ENCODE results near the gene MAD2L1. TPM values are rescaled to one million over a fixed set of nuclear protein-coding genes. Genes with fewer than 3 reads are reported as not detected.
"Not testable (repeated sequence)": the region's sequence is repeated elsewhere in the genome, so short reads cannot be mapped to it uniquely, and the experiment has no call there.

MAD2L1 gene
- total RNA-seq, 1 donor from 2014 or later, result 1.9 TPM

DNA sequence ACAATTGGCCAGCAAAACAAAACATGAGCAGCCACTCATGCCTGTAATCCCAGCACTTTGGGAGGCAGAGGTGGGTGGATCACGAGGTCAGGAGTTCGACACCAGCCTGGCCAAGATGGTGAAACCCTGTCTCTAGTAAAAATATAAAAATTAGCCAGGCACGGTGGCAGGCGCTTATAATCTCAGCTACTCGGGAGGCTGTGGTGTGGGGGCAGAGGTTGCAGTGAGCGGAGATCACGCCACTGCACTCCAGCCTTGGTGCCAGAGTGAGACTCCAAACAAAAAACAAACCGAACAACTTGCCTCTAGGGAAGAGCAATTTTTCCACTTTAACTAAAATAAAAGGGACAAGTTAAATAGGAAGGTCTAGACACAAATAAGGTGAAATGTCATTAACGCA, 2.9 kb downstream of the MAD2L1 start:
- DNase-seq (ENCODE audit: low spot score); intact Hi-C loops (cut with DNase I): not testable (repeated sequence)

DNA sequence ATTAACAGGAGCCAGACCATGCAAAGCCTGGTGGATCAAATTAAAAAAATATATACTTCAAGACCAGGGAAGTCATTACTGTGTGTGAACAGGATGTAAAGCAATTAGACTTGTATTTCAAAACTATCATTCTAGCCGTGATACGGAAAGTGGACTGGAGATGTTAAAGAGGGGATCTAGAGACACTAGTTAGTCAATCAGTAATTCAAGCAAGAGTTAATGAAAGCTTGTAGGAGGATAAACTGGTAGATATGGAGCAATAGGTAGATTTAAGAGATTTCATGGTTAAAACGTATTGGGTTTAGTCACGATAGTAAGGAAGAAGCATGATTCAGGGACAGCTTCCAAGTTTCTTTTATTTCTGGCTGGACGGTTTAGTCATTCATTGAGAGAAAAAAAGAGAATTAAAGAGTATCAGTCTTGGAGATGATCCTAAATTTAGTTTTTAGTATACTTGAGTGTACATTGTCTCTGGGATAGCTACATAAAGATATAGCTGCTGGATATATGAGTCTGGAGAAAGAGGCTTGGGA, 3.9 kb downstream of the MAD2L1 start:
- intact Hi-C loops (cut with DNase I), result no loop called here
- no peak for DNase-seq (ENCODE audit: low spot score)

DNA sequence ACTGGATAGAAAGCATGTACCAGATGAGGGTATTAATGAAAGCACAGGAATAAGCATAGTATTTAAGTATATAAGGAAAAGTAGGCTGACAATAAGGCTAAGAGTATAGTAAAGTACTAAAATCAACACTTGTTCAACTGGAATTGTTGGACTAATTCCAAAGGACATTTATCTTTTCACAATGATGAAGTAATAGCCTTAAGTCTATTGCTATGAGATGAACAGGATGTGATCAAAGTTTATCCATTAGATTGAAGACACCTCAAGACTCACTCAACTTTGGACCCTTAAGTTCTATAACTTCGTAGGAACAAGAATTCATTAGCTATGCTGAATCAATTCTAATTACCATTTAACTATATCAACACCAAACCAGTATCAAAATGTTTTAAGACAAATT, 7.6 kb downstream of the MAD2L1 start:
- intact Hi-C loops (cut with DNase I), result loop anchor here (5.0 kb wide), 1 partner anchor 742 kb away; no protein-coding TSS in a partner anchor
- no peak for DNase-seq (ENCODE audit: low spot score)

DNA sequence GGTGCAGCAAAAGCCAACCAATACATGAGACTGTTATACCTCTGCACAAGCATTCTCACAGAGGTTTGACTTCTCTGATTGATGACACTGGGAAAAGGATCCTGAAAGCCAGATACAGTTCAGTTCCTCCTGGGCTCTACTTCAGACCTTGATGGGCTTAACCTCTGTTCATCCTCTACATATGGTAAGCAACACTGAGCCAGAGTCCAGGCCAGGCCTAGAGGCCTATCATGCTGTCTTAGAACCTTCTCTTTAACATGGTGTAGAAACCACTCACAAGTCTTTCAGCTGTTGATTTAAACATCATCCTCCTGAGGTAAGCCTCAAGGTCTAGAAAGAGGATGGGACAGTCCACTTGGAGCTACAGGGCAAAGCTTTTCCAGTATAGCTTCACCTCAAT, 9.2 kb downstream of the MAD2L1 start:
- no peak for DNase-seq (ENCODE audit: low spot score)
- intact Hi-C loops (cut with DNase I), result loop anchor here (5.0 kb wide), 1 partner anchor 740 kb away; no protein-coding TSS in a partner anchor

DNA sequence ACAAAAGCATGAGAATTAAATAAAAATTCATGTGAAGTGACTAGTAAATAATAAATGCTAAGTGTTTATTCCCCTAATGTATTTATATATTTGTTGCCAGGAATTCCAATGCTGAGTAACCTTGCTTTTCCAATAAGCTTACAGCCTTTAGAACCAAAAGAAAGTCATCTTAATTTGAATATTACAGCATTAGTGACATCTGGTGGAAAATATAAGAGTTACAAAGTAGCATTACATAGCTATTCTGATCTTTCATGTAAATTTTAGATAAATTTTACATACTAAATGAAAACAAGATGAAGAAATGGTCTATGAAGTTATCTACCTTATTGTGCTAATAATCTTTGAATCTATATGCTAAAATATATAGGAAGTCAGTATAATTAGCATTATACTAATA, 10.4 kb downstream of the MAD2L1 start:
- intact Hi-C loops (cut with DNase I), result loop anchor here (5.0 kb wide), 1 partner anchor 739 kb away; no protein-coding TSS in a partner anchor
- DNase-seq (ENCODE audit: low spot score), result no peak

DNA sequence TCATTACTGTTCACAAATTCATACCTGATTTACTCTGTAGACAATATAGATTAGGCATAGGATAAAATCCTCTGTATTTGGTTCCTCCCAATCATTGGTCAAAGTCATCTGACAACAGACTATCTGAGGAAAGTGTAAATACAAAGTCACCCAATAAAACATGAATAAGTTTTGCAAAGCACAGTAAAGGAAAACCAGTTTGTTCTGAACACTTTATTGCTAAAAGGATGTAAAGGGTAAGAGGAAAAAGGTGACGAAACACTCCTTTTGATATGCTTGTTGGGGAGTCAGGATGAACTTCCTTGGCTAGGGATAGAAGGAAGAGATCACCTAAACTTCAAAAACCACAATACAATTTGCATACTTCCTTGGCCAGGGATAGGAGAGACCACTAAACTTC, 10.9 kb downstream of the MAD2L1 start:
- DNase-seq (ENCODE audit: low spot score), result no peak
- intact Hi-C loops (cut with DNase I), result loop anchor here (5.0 kb wide), 1 partner anchor 738 kb away; no protein-coding TSS in a partner anchor

DNA sequence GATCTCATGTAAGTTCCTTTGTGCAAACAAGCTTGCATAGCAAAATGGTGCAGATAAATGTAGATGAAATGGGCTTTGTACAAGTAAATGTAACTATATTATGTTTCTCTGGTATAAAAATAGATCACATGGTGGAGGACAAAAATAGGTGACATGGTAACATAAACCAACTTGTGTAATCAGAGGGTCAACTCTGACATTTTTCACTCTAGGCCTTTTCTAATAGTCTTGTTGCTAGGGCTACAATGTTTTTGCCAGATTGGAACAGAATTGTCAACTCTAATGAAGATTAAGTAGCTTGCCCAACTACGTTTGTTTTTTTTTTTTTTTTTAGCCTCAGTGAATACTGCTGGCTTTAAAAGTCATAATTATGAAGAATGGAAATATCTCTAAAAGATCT, 11.5 kb downstream of the MAD2L1 start:
- no peak for DNase-seq (ENCODE audit: low spot score)
- intact Hi-C loops (cut with DNase I), result loop anchor here (5.0 kb wide), 1 partner anchor 738 kb away; no protein-coding TSS in a partner anchor

DNA sequence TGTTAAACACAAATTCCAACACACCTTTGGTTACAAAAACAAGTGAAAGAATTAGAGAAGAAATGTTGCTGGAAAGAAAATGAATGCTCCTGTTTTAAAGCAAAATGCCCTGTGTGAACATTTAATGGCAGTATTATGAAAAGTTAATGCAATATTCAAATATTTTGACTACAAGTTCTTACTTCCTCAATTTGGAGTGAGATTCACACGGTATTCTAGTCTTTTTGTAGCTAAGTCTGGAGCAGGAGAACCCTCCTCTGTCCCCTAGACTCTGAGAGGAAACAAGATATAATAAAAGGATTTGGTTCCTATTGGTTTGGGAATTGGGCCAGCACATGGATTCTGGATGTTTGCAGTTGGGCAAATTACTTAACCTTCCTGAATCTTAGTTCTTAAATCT, 12.7 kb downstream of the MAD2L1 start:
- intact Hi-C loops (cut with DNase I), result loop anchor here (5.0 kb wide), 1 partner anchor 492 kb away; no protein-coding TSS in a partner anchor
- DNase-seq (ENCODE audit: low spot score), result no peak

DNA sequence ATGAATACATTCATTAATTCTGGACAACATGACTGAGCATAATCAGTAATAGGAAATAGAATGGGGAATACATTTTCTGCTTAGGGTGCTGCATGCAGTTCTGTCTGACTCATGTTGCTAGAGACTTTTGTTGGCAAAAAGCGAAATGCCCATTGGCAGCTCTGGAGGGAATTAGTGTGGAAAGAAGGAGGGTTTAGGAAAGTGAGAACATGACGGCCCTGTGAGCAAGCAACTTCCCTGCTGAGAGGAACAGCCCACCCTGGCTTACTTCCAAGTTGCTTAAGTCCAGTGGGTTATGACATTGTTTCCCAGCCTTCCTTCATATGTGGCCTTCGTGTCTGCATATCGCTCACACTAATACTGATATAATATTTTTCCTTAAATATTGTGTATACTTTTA, 13.8 kb downstream of the MAD2L1 start:
- no peak for DNase-seq (ENCODE audit: low spot score)
- intact Hi-C loops (cut with DNase I), result loop anchor here (5.0 kb wide), 1 partner anchor 491 kb away; no protein-coding TSS in a partner anchor

DNA sequence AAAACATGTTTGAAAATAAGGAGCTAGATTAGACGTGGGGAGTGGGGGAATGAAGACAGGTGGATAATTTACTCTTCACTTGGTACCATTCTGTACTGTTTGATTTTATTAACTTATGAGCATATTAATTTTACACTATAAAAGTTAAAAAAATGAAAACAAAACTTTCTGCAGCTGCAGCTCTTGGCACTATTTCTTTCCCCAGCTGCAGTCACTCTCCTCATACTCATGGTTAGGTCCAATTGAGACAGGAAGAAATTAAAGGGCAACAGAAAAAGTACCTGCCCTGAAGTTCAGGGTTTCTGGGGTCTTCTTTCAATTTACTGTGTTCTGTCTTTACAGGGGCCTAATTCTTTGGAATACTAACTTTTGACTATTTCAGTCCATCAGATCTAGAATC, 15.4 kb downstream of the MAD2L1 start:
- DNase-seq (ENCODE audit: low spot score), result no peak
- intact Hi-C loops (cut with DNase I), result loop anchor here (5.0 kb wide), 1 partner anchor 489 kb away; no protein-coding TSS in a partner anchor

DNA sequence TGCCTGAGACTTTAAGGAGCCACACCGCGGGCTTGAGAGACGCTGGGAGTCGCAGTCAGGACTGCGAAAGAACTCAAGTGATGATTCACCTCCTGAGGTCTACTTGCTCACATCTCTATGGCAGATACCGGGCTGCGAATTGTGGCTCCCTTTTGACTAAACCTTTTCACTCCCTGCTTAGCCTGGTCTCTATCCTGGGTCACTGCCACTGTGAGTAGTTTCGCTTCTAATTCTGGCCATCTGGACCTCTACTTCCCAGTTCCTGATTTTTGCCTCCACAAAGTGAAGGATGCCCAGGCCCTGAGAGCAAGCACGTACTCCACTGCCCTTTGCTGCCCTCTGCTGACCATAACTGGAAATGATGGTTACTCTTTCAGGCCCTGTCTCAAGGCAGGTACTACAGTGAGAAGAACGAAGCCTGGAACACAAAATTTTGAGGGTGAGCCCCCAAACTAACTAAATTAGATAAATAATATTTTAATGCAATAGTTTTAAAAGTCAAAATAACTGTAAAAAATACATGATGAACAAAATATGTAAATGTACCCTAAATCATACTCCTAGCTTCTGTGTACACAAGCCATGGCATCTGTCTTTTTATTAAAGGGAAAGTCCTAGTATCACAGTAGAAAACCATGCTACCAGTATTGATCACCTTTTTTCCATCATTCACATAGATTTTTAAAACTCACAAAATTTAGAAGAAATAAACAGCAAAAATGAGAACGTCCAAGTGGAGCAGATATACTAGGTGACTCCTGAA, 16.7 kb downstream of the MAD2L1 start:
- intact Hi-C loops (cut with DNase I), result loop anchor here (1.0 to 10.0 kb wide), 4 partner anchors 265 to 488 kb away; partner anchors contain the start of gene PDE5A
- peak; percentile 81 for DNase-seq (ENCODE audit: low spot score)

DNA sequence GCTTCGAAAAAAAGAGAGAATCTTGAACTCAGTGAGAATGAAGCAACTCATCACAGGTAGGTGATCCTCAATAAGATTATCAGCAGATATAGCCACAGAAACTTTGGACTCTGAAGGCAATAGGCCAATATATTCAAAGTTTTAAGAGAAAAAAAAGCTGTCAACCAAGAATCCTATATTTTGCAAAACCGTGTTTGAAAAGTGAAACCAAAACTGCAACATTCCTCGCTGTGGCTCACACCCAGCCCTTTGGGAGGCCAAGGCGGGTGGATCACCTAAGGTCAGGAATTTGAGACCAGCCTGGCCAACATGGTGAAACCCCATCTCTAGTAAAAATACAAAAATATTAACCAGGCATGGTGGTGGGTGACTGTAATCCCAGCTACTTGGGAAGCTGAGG, 22.8 kb downstream of the MAD2L1 start:
- intact Hi-C loops (cut with DNase I), result loop anchor here (10.0 kb wide), 1 partner anchor 259 kb away; no protein-coding TSS in a partner anchor
- DNase-seq (ENCODE audit: low spot score), result no peak

DNA sequence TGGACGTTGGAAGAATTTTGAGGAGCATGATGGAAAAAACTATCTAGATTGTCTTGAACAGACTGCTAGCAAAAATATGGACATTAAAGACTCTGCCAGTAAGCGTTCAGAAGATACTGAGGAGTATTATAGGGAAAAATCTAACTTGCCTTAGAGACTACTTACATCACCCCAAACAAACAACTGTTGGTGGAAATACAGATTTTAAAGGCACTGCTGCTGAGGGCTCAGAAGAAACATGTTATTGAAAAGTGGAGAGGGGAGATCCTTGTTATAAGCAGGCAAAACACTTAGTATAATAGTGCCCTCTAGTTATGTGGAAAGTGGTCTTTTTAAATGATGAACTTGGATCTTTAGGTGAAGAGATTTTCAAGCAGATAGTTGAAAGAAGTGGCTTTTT, 29.2 kb downstream of the MAD2L1 start:
- no peak for DNase-seq (ENCODE audit: low spot score)
- intact Hi-C loops (cut with DNase I), result no loop called here

DNA sequence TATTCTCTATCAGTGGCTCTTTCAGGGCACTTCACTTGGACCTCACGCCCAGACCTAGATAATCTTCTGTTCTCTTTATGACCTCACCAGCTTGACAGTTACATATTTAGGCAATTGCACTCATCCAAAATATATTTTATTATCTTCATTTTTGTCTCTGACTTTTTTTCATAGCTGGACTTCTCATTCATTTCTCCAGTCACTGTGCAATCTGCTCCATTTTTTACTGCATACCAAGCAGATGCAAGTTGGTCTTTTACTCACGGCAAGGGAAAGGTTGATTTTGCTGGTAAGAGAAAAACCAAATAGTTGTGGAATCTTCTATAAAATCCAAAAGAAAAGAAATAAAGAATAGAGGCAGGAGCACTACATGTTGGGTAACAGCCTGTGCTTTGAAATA, 31.7 kb downstream of the MAD2L1 start:
- intact Hi-C loops (cut with DNase I), result no loop called here
- DNase-seq (ENCODE audit: low spot score), result no peak

DNA sequence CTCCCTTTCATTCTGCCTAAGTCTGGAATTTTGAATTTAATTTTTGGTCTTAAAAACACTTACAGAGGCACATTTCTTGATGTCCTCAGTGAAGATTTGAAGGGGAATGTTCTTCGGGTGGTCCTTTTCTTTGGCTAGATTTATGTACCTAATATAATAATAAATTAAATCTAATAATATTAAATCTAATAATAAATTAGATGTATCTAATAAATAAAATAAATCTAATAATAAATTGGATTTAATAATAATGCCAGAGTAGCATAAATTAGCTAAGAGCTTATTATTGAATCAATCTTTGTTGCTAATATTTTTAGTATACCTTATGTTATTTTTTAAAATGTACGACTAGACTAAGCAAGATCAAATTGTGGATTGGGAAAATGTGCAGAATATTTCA, 39.8 kb downstream of the MAD2L1 start:
- DNase-seq (ENCODE audit: low spot score), result no peak
- intact Hi-C loops (cut with DNase I), result no loop called here

DNA sequence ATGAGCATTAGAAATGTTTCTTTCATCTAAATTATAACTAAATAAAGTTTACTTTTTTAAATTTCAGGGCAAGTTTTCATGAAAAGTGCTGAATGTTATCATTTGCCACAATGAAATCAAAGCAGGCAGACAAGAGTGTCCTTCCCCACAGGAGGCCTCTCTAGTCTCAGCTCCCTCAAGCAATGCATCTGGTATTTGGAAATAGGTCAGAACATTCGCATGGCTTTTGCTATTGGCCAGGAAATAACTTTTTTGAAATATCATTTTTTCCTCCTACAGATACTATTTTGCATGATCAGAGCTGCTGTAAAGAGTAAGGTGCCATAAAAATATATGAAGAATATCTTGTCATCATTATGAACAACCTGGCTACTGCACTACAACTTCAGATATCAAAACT, 41.1 kb downstream of the MAD2L1 start:
- no peak for DNase-seq (ENCODE audit: low spot score)
- intact Hi-C loops (cut with DNase I), result no loop called here

DNA sequence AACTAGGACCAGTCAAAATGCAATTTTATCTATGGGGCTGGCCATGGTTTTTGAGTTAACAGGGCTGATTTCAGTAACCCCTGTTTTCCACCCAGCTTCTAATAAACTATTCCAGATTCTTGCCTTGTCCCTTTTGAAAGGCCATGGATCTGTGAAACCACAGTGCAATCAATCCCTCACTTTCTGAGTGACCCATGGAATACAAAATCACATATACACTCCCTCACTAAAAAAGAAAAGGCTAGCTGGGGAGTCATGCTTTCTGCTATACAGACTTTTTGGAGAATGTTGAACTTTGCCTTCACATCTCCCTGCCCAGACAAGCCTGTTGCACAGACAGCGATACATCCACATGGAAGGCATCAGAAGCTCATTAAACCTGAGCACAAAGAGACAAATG, 47.9 kb downstream of the MAD2L1 start:
- no peak for DNase-seq (ENCODE audit: low spot score)
- intact Hi-C loops (cut with DNase I), result no loop called here

DNA sequence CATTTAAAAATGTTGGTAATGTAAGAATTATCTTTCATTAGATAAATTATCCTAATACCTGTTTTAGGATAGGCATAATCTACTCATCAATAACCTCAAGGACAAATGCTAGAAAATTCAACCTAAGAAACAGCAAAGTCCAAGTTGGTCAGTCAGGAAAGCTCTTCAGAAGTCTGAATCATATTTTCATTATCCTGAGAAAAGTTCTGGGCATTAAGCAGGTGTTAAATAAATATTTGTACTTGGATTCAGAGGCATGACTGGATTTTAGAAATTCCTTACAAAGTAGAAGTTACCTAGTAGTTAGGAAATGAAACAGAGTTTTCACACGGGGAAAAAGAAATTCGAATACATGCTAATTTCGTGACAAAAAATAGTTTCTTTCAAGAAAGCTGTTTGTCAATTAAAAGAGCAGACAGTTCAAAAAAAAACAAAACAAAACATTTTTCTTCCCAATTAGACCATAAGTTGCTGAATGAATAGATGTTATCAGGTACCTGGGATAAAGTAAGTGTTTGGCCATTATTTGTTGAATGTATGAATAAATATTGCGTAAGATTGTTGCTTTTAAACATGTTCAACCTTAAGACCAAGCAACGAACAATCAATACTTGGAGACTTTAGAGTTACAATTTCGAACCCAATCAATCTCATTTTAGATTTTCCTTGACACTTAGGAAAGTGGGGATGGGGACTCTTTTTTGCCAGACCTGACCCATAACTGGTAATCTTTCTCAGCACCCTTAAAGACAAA, 48.5 kb downstream of the MAD2L1 start:
- intact Hi-C loops (cut with DNase I), result no loop called here
- DNase-seq (ENCODE audit: low spot score), result no peak

DNA sequence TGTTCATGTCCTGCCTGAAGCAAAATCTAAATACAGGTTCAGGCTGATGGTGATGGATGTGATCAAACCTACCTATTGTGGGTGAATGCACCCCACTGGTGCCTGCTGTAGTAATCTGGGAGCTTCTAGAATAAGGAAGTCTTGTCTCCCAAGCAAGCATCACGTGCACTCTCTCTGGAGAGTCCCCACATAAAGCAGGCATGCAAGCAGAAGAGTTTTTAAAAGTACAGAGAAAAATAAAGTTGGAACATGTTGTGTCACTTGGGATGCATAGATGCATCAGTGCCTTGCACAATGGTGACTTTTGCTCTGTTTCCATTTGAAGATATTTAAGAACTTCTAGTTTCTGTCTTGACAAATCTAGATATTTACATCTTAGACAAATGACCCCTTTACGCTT, 54.9 kb downstream of the MAD2L1 start:
- intact Hi-C loops (cut with DNase I), result no loop called here
- no peak for DNase-seq (ENCODE audit: low spot score)

DNA sequence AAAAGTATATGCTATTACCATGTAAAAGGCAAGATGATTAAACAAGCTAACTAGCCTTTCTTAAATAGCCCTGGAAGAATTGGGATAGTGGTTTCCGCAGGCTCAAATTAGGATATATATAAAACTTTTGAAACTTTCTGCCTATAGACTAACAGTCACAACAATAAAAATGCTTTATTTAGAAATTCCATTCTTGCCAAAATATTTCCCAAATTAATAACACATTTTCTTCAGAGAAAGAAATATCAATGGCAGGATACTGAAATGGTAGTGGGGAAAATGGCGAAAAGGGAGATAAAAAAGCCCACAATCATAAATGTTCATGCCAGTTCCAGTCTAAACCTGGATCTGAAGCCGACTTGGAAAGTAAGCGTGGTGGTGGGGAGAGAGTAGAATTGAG, 56.0 kb downstream of the MAD2L1 start:
- intact Hi-C loops (cut with DNase I), result no loop called here
- no peak for DNase-seq (ENCODE audit: low spot score)

Data from cardiac septum (tissue), 1 donor.